ENCODE results near the gene WNT2B.

The WNT2B gene

DNA sequence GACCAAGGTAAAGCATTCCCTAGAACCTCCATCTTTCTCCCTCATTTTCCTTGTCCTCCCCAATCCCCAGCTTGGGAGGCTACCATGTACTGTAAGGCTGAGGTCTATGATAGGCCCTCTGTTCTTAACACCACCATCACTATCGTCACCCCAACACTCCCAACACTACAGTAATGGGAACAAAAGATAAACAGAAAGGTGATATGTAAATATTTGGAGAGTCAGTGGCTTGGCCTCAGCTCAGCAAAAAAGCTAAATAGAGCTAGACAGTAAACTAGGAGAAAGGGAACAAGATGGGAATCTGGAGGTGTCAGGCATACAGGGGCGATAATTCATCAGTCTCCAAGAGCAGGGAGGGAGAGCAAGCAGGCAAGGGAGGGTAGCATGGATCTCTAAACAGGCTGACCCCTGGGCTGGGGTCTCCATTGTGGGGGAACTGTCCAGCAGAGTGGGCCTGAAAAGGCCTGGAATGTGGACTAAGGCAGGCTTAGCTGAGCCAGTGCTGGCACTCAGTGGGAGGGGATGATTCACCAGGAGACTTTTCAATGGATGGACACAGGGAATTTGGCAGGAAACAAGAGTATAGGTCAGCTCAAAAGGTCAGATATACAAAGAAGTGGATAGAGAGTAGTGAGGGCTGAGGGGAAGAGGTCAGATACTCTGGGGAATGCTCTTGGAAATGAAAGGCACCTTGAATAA, 6.7 kb downstream of the WNT2B start:
- H3K27ac ChIP-seq (ENCODE audit: low read depth, low read length): no peak overlapping the region
- H3K27me3 ChIP-seq (ENCODE audit: control insufficient read depth in 1 of 2, insufficient read depth in 2 of 2, low read length in 2 of 2): no peaks in the 10 kb centered on the region
- H3K9me3 ChIP-seq (ENCODE audit: low read length): no peaks in the 10 kb centered on the region
- no peaks in the 10 kb centered on the region for H3K36me3 ChIP-seq (ENCODE audit: insufficient read depth, low read length)
- H3K4me3 ChIP-seq (ENCODE audit: low read depth in 1 of 2, low read length in 2 of 2): no peak overlapping the region
- no peaks in the 10 kb centered on the region for H3K4me1 ChIP-seq (ENCODE audit: insufficient read depth, low read length)
- H3K9ac ChIP-seq (ENCODE audit: low read length): no peak overlapping the region

GRCh38 chr1:112516141-112516540, 7.4 kb downstream of the WNT2B start:
- Histone ChIP-seq H3K36me3 (ENCODE audit: insufficient read depth, low read length) (no peaks in the 10 kb centered on the region), H3K4me3 (ENCODE audit: low read depth in 1 of 2, low read length in 2 of 2) (no peak overlapping the region), H3K27me3 (ENCODE audit: control insufficient read depth in 1 of 2, insufficient read depth in 2 of 2, low read length in 2 of 2) (no peaks in the 10 kb centered on the region), H3K9me3 (ENCODE audit: low read length) (no peaks in the 10 kb centered on the region), H3K9ac (ENCODE audit: low read length) (no peak overlapping the region), H3K27ac (ENCODE audit: low read depth, low read length) (no peak overlapping the region), H3K4me1 (ENCODE audit: insufficient read depth, low read length) (no peaks in the 10 kb centered on the region)

DNA sequence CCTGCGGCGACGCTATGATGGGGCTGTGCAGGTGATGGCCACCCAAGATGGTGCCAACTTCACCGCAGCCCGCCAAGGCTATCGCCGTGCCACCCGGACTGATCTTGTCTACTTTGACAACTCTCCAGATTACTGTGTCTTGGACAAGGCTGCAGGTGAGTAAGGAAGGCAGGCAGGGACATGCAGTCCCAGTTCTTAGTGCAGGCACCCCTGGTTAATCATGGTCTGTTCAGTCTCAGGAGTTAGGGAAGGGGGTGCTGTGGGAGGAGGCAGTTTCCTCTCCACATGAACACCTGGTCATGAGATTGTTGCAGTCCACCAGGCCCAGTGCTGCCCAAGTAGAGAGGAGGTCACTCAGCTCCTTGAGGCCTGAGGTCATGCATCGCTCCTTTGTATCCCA, 8.5 kb downstream of the WNT2B start:
- H3K36me3 ChIP-seq (ENCODE audit: insufficient read depth, low read length): no peaks in the 10 kb centered on the region
- H3K27ac ChIP-seq (ENCODE audit: low read depth, low read length): no peak overlapping the region
- H3K4me3 ChIP-seq (ENCODE audit: low read depth in 1 of 2, low read length in 2 of 2): no peak overlapping the region
- no peaks in the 10 kb centered on the region for H3K27me3 ChIP-seq (ENCODE audit: control insufficient read depth in 1 of 2, insufficient read depth in 2 of 2, low read length in 2 of 2)
- no peaks in the 10 kb centered on the region for H3K4me1 ChIP-seq (ENCODE audit: insufficient read depth, low read length)
- no peaks in the 10 kb centered on the region for H3K9me3 ChIP-seq (ENCODE audit: low read length)
- H3K9ac ChIP-seq (ENCODE audit: low read length): no peak overlapping the region

DNA sequence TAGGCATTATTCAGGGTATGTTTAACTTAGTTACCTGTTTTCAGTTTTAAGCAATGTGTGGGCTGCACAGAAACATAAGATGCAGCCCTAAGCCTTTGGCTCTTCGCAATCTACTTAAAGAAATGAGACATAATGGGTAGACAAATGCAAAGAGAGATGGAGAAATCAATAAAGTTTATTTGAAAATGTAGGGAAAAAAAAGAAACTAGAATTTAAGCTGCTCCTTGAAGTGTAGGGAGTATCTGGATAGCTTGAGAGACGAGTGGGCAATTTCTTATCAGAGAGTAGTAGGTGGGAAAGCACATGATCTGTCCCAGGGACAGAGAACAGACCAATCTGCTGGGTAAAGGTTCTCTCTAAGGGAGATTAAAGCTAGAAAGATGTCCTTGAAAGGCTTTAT, 8.9 kb downstream of the WNT2B start:
- Histone ChIP-seq H3K9me3 (ENCODE audit: low read length) (no peaks in the 10 kb centered on the region), H3K9ac (ENCODE audit: low read length) (no peak overlapping the region), H3K27ac (ENCODE audit: low read depth, low read length) (no peak overlapping the region), H3K4me3 (ENCODE audit: low read depth in 1 of 2, low read length in 2 of 2) (no peak overlapping the region), H3K4me1 (ENCODE audit: insufficient read depth, low read length) (no peaks in the 10 kb centered on the region), H3K36me3 (ENCODE audit: insufficient read depth, low read length) (no peaks in the 10 kb centered on the region), H3K27me3 (ENCODE audit: control insufficient read depth in 1 of 2, insufficient read depth in 2 of 2, low read length in 2 of 2) (no peaks in the 10 kb centered on the region)

GRCh38 chr1:112518186-112518585, 9.4 kb downstream of the WNT2B start:
- Histone ChIP-seq H3K9me3 (ENCODE audit: low read length) (no peaks in the 10 kb centered on the region), H3K27me3 (ENCODE audit: control insufficient read depth in 1 of 2, insufficient read depth in 2 of 2, low read length in 2 of 2) (no peaks in the 10 kb centered on the region), H3K4me1 (ENCODE audit: insufficient read depth, low read length) (no peaks in the 10 kb centered on the region), H3K36me3 (ENCODE audit: insufficient read depth, low read length) (no peaks in the 10 kb centered on the region), H3K9ac (ENCODE audit: low read length) (no peak overlapping the region), H3K4me3 (ENCODE audit: low read depth in 1 of 2, low read length in 2 of 2) (no peak overlapping the region), H3K27ac (ENCODE audit: low read depth, low read length) (no peak overlapping the region)

DNA sequence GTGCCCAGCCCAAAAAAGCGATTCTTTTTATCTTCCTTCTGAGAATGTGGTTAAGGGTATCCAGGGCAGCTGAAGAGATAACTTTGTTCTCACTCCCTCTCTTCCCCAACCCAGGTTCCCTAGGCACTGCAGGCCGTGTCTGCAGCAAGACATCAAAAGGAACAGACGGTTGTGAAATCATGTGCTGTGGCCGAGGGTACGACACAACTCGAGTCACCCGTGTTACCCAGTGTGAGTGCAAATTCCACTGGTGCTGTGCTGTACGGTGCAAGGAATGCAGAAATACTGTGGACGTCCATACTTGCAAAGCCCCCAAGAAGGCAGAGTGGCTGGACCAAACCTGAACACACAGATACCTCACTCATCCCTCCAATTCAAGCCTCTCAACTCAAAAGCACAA, 11.4 kb downstream of the WNT2B start:
- no peak overlapping the region for H3K9ac ChIP-seq (ENCODE audit: low read length)
- no peaks in the 10 kb centered on the region for H3K36me3 ChIP-seq (ENCODE audit: insufficient read depth, low read length)
- no peak overlapping the region for H3K4me3 ChIP-seq (ENCODE audit: low read depth in 1 of 2, low read length in 2 of 2)
- no peaks in the 10 kb centered on the region for H3K9me3 ChIP-seq (ENCODE audit: low read length)
- no peaks in the 10 kb centered on the region for H3K4me1 ChIP-seq (ENCODE audit: insufficient read depth, low read length)
- H3K27ac ChIP-seq (ENCODE audit: low read depth, low read length): no peak overlapping the region
- no peaks in the 10 kb centered on the region for H3K27me3 ChIP-seq (ENCODE audit: control insufficient read depth in 1 of 2, insufficient read depth in 2 of 2, low read length in 2 of 2)

DNA sequence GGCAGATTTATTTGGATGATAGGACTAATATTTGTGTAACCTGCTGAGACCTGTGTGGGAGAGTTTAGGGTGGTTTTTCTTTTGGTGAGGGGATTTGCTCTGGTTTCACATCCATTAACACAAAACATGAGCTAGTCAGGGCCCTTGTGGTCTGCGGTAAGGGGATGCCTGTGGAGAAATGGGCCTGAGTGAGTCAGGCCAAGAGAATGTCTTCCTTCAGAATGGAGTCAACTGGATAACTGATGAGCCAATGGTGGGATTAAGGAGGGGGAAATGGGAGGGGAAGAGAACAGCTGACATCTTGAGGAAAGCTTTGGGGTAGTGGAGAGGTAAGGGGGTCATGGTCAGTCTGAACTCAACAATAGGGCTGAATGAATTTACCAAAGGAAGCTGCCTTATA, 13.9 kb downstream of the WNT2B start:
- no peaks in the 10 kb centered on the region for H3K27me3 ChIP-seq (ENCODE audit: control insufficient read depth in 1 of 2, insufficient read depth in 2 of 2, low read length in 2 of 2)
- no peak overlapping the region for H3K27ac ChIP-seq (ENCODE audit: low read depth, low read length)
- H3K4me3 ChIP-seq (ENCODE audit: low read depth in 1 of 2, low read length in 2 of 2): no peak overlapping the region
- peaks cover 5% of the 10 kb centered on the region for H3K36me3 ChIP-seq (ENCODE audit: insufficient read depth, low read length)
- H3K4me1 ChIP-seq (ENCODE audit: insufficient read depth, low read length): no peaks in the 10 kb centered on the region
- no peaks in the 10 kb centered on the region for H3K9me3 ChIP-seq (ENCODE audit: low read length)
- no peak overlapping the region for H3K9ac ChIP-seq (ENCODE audit: low read length)

DNA sequence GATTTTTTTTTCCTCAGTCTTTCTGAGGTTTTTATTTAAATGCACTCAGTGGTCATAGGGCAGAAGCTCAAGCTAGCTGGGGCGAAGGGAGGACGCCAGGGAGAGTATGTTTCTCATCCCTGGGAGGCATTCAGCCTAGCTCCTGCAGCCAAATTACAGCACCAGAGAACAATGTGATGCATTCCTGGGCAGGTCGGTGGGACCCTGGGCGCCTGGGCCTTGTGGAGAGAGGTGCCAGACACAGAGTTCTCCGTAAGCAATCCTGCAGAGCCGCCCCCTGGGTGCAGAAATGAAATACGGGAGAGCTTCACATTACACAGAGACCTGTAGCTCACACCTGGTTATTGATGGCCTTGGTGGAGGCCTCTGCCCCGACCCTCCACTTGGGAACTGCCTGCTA, 15.5 kb downstream of the WNT2B start:
- H3K27me3 ChIP-seq (ENCODE audit: control insufficient read depth in 1 of 2, insufficient read depth in 2 of 2, low read length in 2 of 2): no peaks in the 10 kb centered on the region
- H3K9me3 ChIP-seq (ENCODE audit: low read length): no peaks in the 10 kb centered on the region
- no peak overlapping the region for H3K4me3 ChIP-seq (ENCODE audit: low read depth in 1 of 2, low read length in 2 of 2)
- peaks cover 7% of the 10 kb centered on the region for H3K36me3 ChIP-seq (ENCODE audit: insufficient read depth, low read length)
- no peak overlapping the region for H3K27ac ChIP-seq (ENCODE audit: low read depth, low read length)
- H3K9ac ChIP-seq (ENCODE audit: low read length): no peak overlapping the region
- H3K4me1 ChIP-seq (ENCODE audit: insufficient read depth, low read length): no peaks in the 10 kb centered on the region

- H3K9me3 ChIP-seq (ENCODE audit: low read length): no peaks in the 10 kb centered on the region
- H3K27ac ChIP-seq (ENCODE audit: low read depth, low read length): no peak overlapping the region
- no peak overlapping the region for H3K4me3 ChIP-seq (ENCODE audit: low read depth in 1 of 2, low read length in 2 of 2)
- peaks cover 7% of the 10 kb centered on the region for H3K36me3 ChIP-seq (ENCODE audit: insufficient read depth, low read length)
- no peaks in the 10 kb centered on the region for H3K4me1 ChIP-seq (ENCODE audit: insufficient read depth, low read length)
- H3K9ac ChIP-seq (ENCODE audit: low read length): no peak overlapping the region
- H3K27me3 ChIP-seq (ENCODE audit: control insufficient read depth in 1 of 2, insufficient read depth in 2 of 2, low read length in 2 of 2): no peaks in the 10 kb centered on the region
These were observed 16.2 kb downstream of the WNT2B start for GRCh38 chr1:112524986-112525385.

- H3K36me3 ChIP-seq (ENCODE audit: insufficient read depth, low read length): peaks cover 7% of the 10 kb centered on the region
- H3K4me1 ChIP-seq (ENCODE audit: insufficient read depth, low read length): no peaks in the 10 kb centered on the region
- H3K4me3 ChIP-seq (ENCODE audit: low read depth in 1 of 2, low read length in 2 of 2): no peak overlapping the region
- H3K27me3 ChIP-seq (ENCODE audit: control insufficient read depth in 1 of 2, insufficient read depth in 2 of 2, low read length in 2 of 2): no peaks in the 10 kb centered on the region
- no peak overlapping the region for H3K27ac ChIP-seq (ENCODE audit: low read depth, low read length)
- H3K9ac ChIP-seq (ENCODE audit: low read length): no peak overlapping the region
- no peaks in the 10 kb centered on the region for H3K9me3 ChIP-seq (ENCODE audit: low read length)
These were observed 18.7 kb downstream of the WNT2B start for GRCh38 chr1:112527266-112528010.

DNA sequence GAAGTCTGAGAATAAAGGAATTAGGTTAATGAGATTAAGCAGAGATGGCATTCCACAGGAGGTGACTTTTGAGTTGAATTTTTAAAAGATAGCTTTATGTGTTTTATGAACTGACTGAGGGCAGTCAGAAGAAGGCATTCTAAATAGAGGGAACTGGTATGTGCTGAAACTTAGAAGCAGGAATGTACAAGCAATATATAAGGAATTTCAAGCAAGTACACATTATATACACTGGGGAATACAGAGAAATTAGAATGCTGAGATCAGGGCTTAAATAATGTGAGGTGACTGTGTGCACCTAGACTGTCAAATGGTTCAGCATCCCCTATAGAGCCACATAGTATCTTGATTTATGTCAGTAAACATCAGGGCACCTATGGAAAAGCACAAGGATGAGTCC, 19.3 kb downstream of the WNT2B start:
- no peaks in the 10 kb centered on the region for H3K27me3 ChIP-seq (ENCODE audit: control insufficient read depth in 1 of 2, insufficient read depth in 2 of 2, low read length in 2 of 2)
- H3K4me1 ChIP-seq (ENCODE audit: insufficient read depth, low read length): no peaks in the 10 kb centered on the region
- no peak overlapping the region for H3K9ac ChIP-seq (ENCODE audit: low read length)
- H3K4me3 ChIP-seq (ENCODE audit: low read depth in 1 of 2, low read length in 2 of 2): no peak overlapping the region
- H3K36me3 ChIP-seq (ENCODE audit: insufficient read depth, low read length): peaks cover 7% of the 10 kb centered on the region
- no peak overlapping the region for H3K27ac ChIP-seq (ENCODE audit: low read depth, low read length)
- H3K9me3 ChIP-seq (ENCODE audit: low read length): no peaks in the 10 kb centered on the region

DNA sequence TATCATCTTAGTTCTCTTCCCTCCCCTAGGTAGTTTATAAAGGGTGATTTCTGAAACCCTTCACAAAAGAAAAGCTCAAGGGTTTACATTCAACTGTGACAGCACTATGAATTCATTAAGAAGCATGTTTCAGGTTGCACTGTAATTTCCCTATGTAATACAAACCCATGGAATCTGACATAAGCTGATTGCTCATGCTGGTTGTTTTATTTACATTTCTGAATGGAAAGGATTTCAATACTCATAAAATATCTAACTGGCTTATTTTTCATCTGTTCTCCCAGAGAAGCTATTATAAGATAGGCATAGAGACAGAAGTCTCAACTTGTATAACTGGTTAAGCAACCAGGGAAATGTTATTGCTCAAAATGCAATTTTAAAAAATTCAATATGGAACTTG, 20.5 kb downstream of the WNT2B start:
- Histone ChIP-seq H3K27me3 (ENCODE audit: control insufficient read depth in 1 of 2, insufficient read depth in 2 of 2, low read length in 2 of 2) (no peaks in the 10 kb centered on the region), H3K27ac (ENCODE audit: low read depth, low read length) (no peak overlapping the region), H3K9ac (ENCODE audit: low read length) (no peak overlapping the region), H3K4me1 (ENCODE audit: insufficient read depth, low read length) (no peaks in the 10 kb centered on the region), H3K4me3 (ENCODE audit: low read depth in 1 of 2, low read length in 2 of 2) (no peak overlapping the region), H3K9me3 (ENCODE audit: low read length) (no peaks in the 10 kb centered on the region), H3K36me3 (ENCODE audit: insufficient read depth, low read length) (peaks cover 8% of the 10 kb centered on the region)

All from muscle layer of colon (tissue), 2 donors.